Glutamatergic neuron (in vitro differentiated cells): ENCODE data around the gene TRPM3. TPM values are rescaled to one million over a fixed set of nuclear protein-coding genes. Genes with fewer than 3 reads are reported as not detected.
"Not testable (repeated sequence)": the region's sequence is repeated elsewhere in the genome, so short reads cannot be mapped to it uniquely, and the experiment has no call there.

Source experiments
- DNase-seq: peaks from one replicate; pipeline ENCODE4 v3.0.0; 2022
- H3K27ac Mint-ChIP-seq: one replicate; pipeline ENCODE4 v1.8.0; 2020; ENCODE audit warnings: mild to moderate bottlenecking, mixed read lengths, inconsistent platforms; ENCODE audit not compliant: unreplicated experiment
- H3K27me3 Mint-ChIP-seq: one replicate; pipeline ENCODE4 v1.8.0; 2020; ENCODE audit warnings: mild to moderate bottlenecking, moderate library complexity, mixed read lengths, inconsistent platforms; ENCODE audit not compliant: unreplicated experiment
- H3K36me3 Mint-ChIP-seq: one replicate; pipeline ENCODE4 v1.8.0; 2020; ENCODE audit warnings: mild to moderate bottlenecking, mixed read lengths, inconsistent platforms; ENCODE audit not compliant: unreplicated experiment
- H3K4me1 Mint-ChIP-seq: one replicate; pipeline ENCODE4 v1.8.0; 2020; ENCODE audit warnings: mild to moderate bottlenecking, low read depth, mixed read lengths, inconsistent platforms; ENCODE audit not compliant: unreplicated experiment
- H3K4me3 Mint-ChIP-seq: one replicate; pipeline ENCODE4 v1.8.0; 2020; ENCODE audit warnings: mild to moderate bottlenecking, mixed read lengths, inconsistent platforms; ENCODE audit not compliant: unreplicated experiment
- H3K9me3 Mint-ChIP-seq: one replicate; pipeline ENCODE4 v1.8.0; 2020; ENCODE audit warnings: mild to moderate bottlenecking, moderate library complexity, mixed read lengths, inconsistent platforms; ENCODE audit not compliant: unreplicated experiment
- total RNA-seq: library from RNA; stranded (reverse); fragmentation: NEBNext Ultra II Directional; extraction: Animal tissue kit (Norgen Biotek cat#: 25700); gene quantifications from one replicate; pipeline ENCODE4 v1.2.1, GENCODE V29; 2021; ENCODE audit not compliant: unreplicated experiment
- TF ChIP-seq, protein P1 (sequence below): fragments of 200-600 bp; sonication (generic); IDR thresholded peaks from one replicate; pipeline ENCODE4 v1.5.0; 2021; ENCODE audit not compliant: partially characterized antibody, unreplicated experiment

Gene TRPM3
- total RNA-seq, 1 donor from 2014 or later = 3.3 TPM

DNA sequence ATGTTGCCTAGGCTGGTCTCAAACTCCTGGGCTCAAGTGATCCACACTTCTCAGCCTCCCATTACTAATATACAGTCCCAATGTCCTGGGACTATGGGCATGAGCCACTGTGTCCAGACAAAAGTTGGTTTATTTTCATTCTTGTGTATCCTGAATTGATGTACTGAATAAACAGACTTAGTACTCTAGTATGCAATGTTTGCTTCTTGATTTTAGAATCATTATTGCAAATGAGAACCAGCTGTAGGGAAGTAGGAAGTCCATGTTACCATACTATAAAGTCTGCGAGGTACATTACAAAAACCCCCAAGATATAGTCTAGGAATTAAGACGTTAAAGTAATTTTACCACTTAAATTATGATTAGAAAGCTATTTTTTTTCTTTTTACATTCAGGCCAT lies 372.4 kb downstream of the TRPM3 start:
- no peaks in the 10 kb centered on the region for H3K27me3 Mint-ChIP-seq
- no peak for DNase-seq
- TF ChIP-seq, protein P1, sequence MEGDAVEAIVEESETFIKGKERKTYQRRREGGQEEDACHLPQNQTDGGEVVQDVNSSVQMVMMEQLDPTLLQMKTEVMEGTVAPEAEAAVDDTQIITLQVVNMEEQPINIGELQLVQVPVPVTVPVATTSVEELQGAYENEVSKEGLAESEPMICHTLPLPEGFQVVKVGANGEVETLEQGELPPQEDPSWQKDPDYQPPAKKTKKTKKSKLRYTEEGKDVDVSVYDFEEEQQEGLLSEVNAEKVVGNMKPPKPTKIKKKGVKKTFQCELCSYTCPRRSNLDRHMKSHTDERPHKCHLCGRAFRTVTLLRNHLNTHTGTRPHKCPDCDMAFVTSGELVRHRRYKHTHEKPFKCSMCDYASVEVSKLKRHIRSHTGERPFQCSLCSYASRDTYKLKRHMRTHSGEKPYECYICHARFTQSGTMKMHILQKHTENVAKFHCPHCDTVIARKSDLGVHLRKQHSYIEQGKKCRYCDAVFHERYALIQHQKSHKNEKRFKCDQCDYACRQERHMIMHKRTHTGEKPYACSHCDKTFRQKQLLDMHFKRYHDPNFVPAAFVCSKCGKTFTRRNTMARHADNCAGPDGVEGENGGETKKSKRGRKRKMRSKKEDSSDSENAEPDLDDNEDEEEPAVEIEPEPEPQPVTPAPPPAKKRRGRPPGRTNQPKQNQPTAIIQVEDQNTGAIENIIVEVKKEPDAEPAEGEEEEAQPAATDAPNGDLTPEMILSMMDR = no peak
- no peak overlapping the region for H3K4me3 Mint-ChIP-seq
- H3K4me1 Mint-ChIP-seq = no peaks in the 10 kb centered on the region
- H3K27ac Mint-ChIP-seq = no peak overlapping the region
- no peaks in the 10 kb centered on the region for H3K36me3 Mint-ChIP-seq
- H3K9me3 Mint-ChIP-seq = peaks cover 1% of the 10 kb centered on the region

DNA sequence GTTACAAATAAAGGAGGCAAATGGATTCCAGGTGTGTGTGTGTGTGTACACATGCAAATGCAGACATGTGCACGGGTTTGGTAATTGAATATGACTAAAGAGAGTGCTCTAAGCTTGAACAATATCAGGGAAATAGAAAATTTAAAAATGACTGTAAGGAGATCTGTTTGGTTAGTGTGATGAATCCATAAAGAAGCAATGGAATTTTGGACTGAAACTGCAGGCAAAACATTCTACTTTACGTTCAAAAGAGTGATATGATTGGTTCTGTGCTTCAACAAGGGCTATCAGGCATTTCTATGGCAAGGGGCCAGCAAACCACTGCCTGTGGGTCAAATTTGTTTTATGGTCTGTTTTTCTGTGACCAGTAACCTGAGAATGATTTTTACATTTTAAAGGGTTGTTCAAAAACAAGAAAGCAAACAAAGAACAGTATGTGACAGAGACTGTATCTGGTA lies 374.1 kb downstream of the TRPM3 start:
- TF ChIP-seq, protein P1 = no peak
- Mint-ChIP-seq H3K27me3 (no peaks in the 10 kb centered on the region), H3K4me3 (no peak overlapping the region), H3K4me1 (no peaks in the 10 kb centered on the region), H3K36me3 (no peaks in the 10 kb centered on the region), H3K27ac (no peak overlapping the region), H3K9me3 (no peaks in the 10 kb centered on the region)
- no peak for DNase-seq

DNA sequence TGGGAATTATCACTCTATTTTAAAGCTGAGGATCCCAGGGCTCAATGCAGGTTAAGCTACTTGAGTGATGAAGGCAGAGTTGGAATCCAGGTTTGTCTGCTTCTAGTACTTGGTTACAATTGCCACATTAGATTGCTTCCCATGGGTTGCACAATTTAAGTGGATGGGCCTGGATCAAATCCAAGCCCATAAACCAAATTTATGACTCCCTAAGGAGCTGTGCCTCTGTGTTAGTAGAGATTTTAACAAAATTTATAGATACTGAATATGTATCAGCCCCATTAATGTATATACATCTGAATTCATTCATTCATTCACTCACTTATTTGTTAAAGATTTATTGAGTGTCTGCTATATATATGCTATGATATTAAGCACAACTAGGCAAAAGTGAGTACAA lies 374.7 kb downstream of the TRPM3 start:
- Mint-ChIP-seq H3K36me3 (no peaks in the 10 kb centered on the region), H3K4me3 (no peak overlapping the region), H3K27me3 (no peaks in the 10 kb centered on the region), H3K4me1 (no peaks in the 10 kb centered on the region), H3K9me3 (no peaks in the 10 kb centered on the region), H3K27ac (no peak overlapping the region)
- no peak for DNase-seq
- TF ChIP-seq, protein P1 = no peak

DNA sequence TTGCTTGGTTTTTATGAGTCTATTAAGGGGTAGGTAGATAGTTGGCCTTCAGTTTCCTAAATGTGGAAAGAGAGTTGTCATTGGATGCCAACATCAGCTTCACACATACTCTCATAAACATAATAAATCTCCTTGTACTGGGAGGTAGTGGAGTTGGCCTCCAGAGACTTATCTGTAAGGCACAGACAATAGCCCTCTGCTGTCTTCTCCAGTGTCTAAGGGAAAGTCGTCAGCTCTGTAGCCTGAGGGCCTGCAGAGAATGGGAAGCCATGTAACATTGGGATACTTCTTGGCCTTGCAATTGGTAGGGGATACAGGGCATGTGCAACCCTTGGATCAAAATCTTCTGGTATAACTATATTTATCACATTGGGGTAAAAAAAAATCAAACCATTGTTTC lies 375.1 kb downstream of the TRPM3 start:
- Mint-ChIP-seq H3K4me1 (no peaks in the 10 kb centered on the region), H3K27me3 (no peaks in the 10 kb centered on the region), H3K36me3 (no peaks in the 10 kb centered on the region), H3K4me3 (no peak overlapping the region), H3K9me3 (no peaks in the 10 kb centered on the region), H3K27ac (no peak overlapping the region)
- DNase-seq = no peak
- TF ChIP-seq, protein P1 = no peak

DNA sequence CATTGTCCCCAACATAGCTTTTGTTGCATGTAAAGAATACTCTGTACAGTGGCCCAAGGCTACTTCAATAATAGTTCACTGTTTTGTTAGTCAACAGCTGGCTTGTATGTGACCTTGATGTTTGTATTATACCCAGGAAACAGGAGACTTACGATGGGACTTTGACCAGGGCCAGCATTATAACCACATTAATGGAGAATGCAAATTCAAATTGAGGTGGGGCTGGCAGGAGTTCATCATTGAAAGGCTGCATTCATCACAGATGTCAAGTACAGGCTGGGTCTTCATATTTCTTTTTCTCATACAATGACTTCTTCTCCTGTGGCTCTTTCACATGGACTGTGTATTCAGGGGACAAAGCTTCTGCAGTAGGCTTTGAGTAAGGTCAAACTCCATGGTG lies 396.6 kb downstream of the TRPM3 start:
- not testable (repeated sequence) for H3K4me1 Mint-ChIP-seq, H3K27me3 Mint-ChIP-seq, DNase-seq, H3K27ac Mint-ChIP-seq, H3K9me3 Mint-ChIP-seq, H3K4me3 Mint-ChIP-seq, H3K36me3 Mint-ChIP-seq

DNA sequence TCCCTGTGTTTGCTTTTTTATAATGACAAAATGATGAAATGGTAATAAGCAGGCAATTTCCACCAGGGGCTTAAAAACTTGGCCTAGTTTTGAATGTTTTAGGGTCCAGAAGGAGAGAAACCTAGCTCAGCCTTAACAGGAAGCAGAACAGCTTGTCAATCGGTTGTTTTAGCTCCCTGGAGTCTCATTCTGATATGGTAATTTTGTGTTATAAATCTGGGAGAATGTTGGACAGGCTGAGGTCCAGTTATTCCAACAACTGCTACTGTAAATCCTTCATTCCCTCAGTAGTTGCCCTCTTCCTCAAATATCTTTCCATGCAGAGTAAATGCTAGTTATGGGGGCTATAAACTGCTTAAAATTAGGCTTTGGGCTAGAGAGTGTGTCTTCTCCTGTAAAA lies 397.4 kb downstream of the TRPM3 start:
- H3K9me3 Mint-ChIP-seq, H3K4me1 Mint-ChIP-seq, H3K4me3 Mint-ChIP-seq, H3K36me3 Mint-ChIP-seq, DNase-seq, H3K27me3 Mint-ChIP-seq, H3K27ac Mint-ChIP-seq: not testable (repeated sequence)

DNA sequence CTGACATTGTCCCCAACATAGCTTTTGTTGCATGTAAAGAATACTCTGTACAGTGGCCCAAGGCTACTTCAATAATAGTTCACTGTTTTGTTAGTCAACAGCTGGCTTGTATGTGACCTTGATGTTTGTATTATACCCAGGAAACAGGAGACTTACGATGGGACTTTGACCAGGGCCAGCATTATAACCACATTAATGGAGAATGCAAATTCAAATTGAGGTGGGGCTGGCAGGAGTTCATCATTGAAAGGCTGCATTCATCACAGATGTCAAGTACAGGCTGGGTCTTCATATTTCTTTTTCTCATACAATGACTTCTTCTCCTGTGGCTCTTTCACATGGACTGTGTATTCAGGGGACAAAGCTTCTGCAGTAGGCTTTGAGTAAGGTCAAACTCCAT lies 414.6 kb downstream of the TRPM3 start:
- not testable (repeated sequence) for H3K36me3 Mint-ChIP-seq, H3K27me3 Mint-ChIP-seq, DNase-seq, H3K9me3 Mint-ChIP-seq, H3K4me1 Mint-ChIP-seq, H3K4me3 Mint-ChIP-seq, H3K27ac Mint-ChIP-seq
